Subcutaneous abdominal adipose tissue (tissue), 5 donors: Measurements from ENCODE around the gene RERGL.
"Not testable (repeated sequence)": the region's sequence is repeated elsewhere in the genome, so short reads cannot be mapped to it uniquely, and the experiment has no call there.

Experiments
- H3K27ac ChIP-seq: one replicate; pipeline ENCODE4 v1.7.0; 2013; ENCODE audit warnings: low read depth, mild to moderate bottlenecking, inconsistent platforms, low read length, moderate library complexity
- H3K27me3 ChIP-seq, 5 donors: one replicate each; pipeline ENCODE4 v1.7.0; 2013; ENCODE audit warnings: low read length in 5 of 5, inconsistent platforms in 1 of 5; ENCODE audit not compliant: control insufficient read depth in 5 of 5, insufficient read depth in 4 of 5
- H3K36me3 ChIP-seq, 5 donors: one replicate each; pipeline ENCODE4 v1.7.0; 2013; ENCODE audit warnings: low read length in 5 of 5; ENCODE audit not compliant: control insufficient read depth in 5 of 5, insufficient read depth in 5 of 5
- H3K4me1 ChIP-seq, 5 donors: one replicate each; pipeline ENCODE4 v1.7.0; 2013; ENCODE audit warnings: low read length in 5 of 5, mild to moderate bottlenecking in 3 of 5, moderate library complexity in 1 of 5; ENCODE audit not compliant: control insufficient read depth in 5 of 5, insufficient read depth in 5 of 5
- H3K4me3 ChIP-seq, 5 donors: one replicate each; pipeline ENCODE4 v1.7.0; 2013; ENCODE audit warnings: low read length in 5 of 5, low read depth in 1 of 5
- H3K9ac ChIP-seq, 5 donors: one replicate each; pipeline ENCODE4 v1.7.0; 2013; ENCODE audit warnings: low read length in 5 of 5, mild to moderate bottlenecking in 4 of 5, moderate library complexity in 3 of 5
- H3K9me3 ChIP-seq, 5 donors: one replicate each; pipeline ENCODE4 v1.7.0; 2013; ENCODE audit warnings: low read length in 5 of 5; ENCODE audit not compliant: control insufficient read depth in 5 of 5
- donor health status: healthy.
- donor health status: healthy.
- donor health status: healthy.
- donor health status: healthy.
- donor health status: healthy.

Gene RERGL

DNA sequence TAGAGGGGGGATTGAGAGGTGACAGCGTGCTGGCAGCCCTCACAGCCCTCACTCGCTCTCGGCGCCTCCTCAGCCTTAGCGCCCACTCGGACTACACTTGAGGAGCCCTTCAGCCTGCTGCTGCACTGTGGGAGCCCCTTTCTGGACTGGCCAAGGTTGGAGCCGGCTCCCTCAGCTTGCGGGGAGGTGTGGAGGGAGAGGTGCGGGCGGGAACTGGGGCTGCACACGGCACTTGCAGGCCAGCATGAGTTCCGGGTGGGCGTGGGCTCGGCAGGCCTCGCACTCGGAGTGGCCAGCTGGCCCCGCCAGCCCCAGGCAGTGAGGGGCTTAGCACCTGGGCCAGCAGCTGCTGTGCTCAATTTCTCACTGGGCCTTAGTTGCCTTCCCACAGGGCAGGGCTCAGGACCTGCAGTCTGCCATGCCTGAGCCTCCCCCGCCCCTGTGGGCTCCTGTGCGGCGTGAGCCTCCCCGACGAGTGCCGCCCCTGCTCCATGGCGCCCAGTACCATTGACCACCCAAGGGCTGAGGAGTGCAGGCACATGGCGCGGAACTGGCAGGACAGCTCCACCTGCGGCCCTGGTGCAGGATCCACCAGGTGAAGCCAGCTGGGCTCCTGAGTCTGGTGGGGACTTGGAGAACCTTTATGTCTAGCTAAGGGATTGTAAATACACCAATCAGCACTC lies 49.8 kb downstream of the RERGL start:
- H3K36me3 ChIP-seq, H3K4me1 ChIP-seq, H3K27ac ChIP-seq, H3K27me3 ChIP-seq, H3K9ac ChIP-seq, H3K9me3 ChIP-seq, H3K4me3 ChIP-seq: not testable (repeated sequence)
